Dedifferentiated amniotic fluid mesenchymal stem cell (primary cell): Measurements from ENCODE around the gene KRTAP1-3.
"Not testable (repeated sequence)": the region's sequence is repeated elsewhere in the genome, so short reads cannot be mapped to it uniquely, and the experiment has no call there.

Experiments used
- DNase-seq: peaks from one replicate; pipeline ENCODE4 v3.0.0-alpha.2; 2016; ENCODE audit errors: extremely low spot score

The KRTAP1-3 gene

DNA sequence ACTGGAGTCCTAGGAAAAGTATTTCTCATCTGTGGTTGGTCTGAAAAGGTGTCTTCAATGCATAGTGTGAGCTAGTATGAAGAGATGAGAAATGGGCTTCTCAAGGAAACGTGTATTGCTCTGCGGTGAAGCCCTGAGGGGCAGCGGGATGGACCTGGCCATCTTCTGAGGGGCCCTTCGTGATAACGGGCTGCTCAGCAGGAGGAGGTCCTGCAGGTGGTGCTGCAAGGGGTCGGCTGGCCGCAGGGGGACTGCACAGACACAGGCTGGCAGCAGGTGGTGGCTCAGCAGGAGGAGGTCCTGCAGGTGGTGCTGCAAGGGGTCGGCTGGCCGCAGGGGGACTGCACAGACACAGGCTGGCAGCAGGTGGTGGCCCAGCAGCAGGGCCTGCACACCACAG, 19.9 kb upstream of the KRTAP1-3 start:
- not testable (repeated sequence) for DNase-seq

- no peak for DNase-seq
Observed at GRCh38 chr17:41054025-41054424, 19.4 kb upstream of the KRTAP1-3 start.

DNA sequence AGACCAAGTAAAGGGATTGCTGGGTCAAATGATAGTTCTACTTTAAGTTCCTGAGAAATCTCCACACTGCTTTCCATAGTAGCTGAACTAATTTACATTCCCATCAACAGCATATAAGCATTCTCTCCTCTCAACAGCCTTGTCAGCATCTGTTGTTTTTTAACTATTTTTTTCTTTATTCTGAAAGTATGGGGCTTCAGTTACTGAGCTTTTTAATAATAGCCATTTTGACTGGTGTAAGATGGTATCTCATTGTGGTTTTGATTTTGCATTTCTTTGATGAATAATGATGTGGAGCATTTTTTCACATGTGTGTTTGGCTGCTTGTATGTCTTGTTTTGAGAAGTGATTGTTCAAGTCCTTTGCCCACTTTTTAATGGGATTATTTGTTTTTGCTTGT, 17.9 kb upstream of the KRTAP1-3 start:
- DNase-seq = no peak

GRCh38 chr17:41049110-41049509, 14.4 kb upstream of the KRTAP1-3 start:
- peak; percentile 42 for DNase-seq

DNA sequence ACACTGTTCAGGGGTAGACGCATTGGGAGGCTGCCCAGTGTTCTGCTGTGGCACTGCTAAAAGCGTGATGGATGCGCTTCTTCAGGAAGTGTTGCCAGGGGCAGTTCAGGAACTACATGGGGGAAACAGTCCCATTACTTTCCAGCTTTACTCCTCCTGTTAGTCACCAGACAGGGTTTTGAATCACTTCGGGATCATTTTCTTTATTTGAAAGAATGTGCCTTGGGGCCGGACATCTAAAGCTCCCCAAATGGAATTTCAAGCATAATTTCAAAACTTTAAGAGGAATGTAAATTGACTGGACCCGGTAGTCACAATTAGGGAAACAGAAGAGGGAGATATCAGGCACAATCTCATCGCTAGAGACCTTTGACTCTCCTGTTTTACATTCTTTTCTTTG, 13.8 kb upstream of the KRTAP1-3 start:
- DNase-seq = peak; percentile 71

DNA sequence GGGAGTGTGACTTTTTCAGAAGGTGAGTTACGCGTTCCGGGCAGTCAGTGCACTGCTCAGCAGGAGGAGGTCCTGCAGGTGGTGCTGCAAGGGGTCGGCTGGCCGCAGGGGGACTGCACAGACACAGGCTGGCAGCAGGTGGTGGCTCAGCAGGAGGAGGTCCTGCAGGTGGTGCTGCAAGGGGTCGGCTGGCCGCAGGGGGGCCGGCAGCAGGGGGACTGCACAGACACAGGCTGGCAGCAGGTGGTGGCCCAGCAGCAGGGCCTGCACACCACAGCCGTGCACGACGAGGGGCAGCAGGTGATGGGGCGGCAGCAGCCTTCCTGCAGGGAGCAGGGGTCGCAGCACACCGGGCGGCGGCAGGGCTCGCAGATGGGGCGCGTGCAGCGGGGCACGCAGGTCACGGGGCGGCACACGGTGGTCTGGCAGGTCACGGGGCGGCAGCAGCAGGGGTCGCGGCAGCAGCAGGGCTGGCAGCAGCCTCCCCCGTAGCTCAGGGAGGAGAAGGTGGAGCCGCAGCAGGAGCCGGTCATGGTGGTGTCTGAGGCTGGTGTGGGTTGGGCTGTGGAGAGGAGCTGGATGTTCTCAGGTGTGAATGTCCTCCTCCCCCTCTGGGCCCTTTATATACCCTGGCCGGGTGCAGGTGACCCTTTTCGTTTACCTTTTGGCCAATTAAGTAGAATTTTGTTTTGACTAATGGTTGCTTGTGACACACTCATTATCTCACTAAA, 12.2 kb upstream of the KRTAP1-3 start, which contains the start of gene KRTAP2-1:
Gene KRTAP2-1, minus strand, starts transcription at position 582 of the 731 bp plus-strand sequence. Its CDS starts 49 bp downstream, at position 533.
- DNase-seq = not testable (repeated sequence)

DNA sequence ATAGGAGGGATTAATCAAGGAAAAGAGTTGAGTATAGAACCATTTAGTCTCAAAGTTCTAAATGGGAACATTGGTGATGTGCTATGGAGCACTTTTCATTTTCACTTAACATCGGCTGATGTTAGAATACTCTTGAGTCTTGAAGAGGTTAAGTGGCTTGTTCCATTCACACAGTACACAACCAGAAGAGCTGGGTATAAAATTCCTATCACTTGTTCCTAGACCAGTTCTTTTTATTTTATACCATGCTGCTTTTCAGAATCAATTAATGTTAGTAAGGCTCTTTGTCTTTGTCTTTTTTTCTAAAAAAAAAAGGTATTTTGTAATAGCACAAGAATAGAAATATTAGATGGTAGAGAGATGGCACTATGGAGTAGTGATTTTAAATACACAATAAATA, 8.3 kb upstream of the KRTAP1-3 start:
- no peak for DNase-seq

DNA sequence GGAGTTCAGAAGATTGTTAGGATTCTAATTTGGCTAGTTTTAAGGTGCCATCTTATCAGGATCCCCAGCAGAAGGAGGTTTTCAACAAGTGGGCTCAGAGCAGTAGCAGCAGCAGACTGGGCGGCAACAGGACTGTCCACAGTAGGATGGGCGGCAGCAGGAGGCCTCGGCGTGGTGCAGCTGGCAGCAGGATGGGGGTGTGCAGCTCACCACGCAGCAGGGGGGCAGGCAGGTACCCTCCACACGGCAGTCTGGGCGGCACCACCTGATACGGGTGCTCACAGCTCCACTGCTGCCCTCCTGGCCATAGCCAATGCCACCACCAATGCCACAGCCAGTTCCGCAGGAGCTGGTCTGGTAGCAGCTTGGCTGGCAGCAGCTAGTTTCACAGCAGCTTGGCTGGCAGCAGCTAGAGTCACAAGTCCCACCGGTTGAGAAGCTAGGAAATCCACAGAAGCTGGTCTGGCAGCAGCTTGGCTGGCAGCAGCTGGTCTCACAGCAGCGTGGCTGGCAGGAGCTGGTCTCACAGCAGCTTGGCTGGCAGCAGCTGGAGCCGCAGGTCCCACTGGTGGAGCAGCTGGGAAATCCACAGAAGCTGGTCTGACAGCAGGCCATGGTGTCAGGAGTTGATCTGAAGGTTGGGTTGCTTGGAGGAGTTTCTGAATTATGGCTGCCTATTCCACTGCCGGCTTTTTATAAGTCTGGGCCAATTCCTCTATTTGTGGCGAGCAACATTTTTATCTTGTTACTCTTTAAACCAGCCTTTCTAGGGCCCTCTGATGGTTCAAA, 6.3 kb upstream of the KRTAP1-3 start, which contains the start of gene KRTAP1-1:
Gene KRTAP1-1, minus strand, starts transcription at position 668 of the 789 bp plus-strand sequence. Its CDS starts 53 bp downstream, at position 615.
- DNase-seq = not testable (repeated sequence)

- no peak for DNase-seq
Observed at GRCh38 chr17:41037853-41038350, 3.2 kb upstream of the KRTAP1-3 start.

GRCh38 chr17:41029633-41030245, 4.9 kb downstream of the KRTAP1-3 start, which contains the start of gene KRTAP1-4:
Gene KRTAP1-4, minus strand, starts transcription at chr17:41030195. Its CDS starts 117 bp downstream, at chr17:41030078.
- DNase-seq = no peak

DNA sequence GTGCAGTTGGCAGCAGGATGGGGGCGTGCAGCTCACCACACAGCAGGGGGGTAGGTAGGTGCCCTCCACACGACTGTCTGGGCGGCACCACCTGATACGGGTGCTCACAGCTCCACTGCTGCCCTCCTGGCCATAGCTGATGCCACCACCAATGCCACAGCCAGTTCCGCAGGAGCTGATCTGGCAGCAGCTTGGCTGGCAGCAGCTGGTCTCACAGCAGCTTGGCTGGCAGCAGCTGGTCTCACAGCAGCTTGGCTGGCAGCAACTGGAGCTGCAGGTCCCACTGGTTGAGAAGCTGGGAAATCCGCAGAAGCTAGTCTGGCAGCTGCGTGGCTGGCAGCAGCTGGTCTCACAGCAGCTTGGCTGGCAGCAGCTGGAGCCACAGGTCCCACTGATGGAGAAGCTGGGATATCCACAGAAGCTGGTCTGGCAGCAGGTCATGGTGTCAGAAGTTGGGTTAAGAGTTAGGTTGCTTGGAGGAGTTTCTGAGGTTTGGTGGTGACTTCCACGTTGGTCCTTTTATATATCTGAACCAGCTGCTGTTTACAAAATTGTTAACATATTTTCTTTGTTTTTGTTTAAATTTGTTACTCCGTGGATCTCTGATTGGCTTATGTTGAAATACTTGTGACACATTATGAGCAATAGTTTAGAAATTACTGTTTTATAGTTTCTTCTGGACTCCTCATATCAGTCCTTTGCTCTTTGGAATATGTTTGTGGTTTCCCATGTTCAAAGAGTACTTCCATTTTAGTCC, 7.8 kb downstream of the KRTAP1-3 start, which contains the start of gene KRTAP1-5:
Gene KRTAP1-5, minus strand, starts transcription at position 494 of the 757 bp plus-strand sequence. Its CDS starts 53 bp downstream, at position 441.
- peak; percentile 83 for DNase-seq

DNA sequence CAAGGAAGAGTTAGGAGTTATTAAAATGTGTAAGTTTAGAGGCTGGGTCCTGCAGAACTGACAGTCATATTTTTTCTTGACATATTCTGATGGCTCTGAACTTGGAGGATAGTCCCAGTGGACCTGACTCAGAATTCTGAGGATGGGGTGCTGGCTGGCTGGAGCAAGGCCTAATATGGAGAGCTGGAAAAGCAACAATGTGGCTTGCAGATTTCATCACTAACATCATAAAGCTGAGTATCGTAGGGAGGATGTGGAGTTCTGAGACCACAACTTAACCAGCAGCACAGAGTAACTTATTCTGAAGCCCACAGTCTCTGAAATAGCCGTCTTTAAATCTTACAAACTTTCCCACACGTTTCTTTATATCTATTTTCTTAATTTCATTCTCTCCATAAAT, 10.0 kb downstream of the KRTAP1-3 start:
- no peak for DNase-seq

DNA sequence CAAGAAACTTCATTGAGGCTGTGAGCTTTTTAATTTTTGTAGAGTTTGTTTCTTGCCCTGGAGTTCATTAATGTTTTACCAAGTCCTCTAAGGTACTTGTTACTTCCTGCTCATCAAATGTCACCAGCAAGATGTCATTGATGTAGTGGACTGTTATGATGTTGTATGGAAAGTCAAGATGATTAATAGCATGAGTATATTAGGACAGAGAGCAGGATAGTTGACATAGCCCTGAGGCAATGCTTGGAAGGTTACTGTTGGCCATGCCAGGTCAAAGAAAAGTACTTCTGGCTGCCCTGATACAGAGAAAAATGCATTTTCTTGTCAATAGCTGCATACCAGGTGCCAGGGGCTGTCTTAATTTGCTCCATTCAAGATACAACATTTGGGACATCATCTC, 14.3 kb downstream of the KRTAP1-3 start:
- DNase-seq = no peak

GRCh38 chr17:41019415-41019814, 15.3 kb downstream of the KRTAP1-3 start:
- no peak for DNase-seq

GRCh38 chr17:41018541-41018940, 16.1 kb downstream of the KRTAP1-3 start:
- DNase-seq = no peak

- DNase-seq = no peak
Observed at GRCh38 chr17:41016578-41017215, 18.0 kb downstream of the KRTAP1-3 start.

GRCh38 chr17:41015454-41015853, 19.2 kb downstream of the KRTAP1-3 start:
- DNase-seq = no peak

DNA sequence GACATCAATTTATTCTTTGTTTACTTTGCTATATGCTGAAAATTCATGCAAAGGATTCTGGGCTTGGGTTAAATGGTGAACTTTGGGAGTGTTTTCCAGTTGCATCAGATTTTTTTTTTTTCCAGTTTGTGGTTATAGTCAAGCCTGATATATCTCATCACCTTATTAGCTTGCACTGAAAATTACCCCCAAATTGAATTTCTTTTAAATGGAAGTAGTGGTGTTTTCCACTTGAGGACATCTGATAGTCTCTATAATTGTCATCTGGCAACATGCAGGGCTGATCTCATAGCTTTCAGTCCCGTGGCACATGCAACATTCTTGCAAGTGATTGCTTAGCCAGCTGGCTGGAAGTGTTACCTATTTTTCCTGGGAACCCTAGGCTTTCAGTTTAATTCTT, 21.1 kb downstream of the KRTAP1-3 start:
- peak; percentile 88 for DNase-seq

GRCh38 chr17:41013181-41013580, 21.5 kb downstream of the KRTAP1-3 start:
- DNase-seq = no peak

DNA sequence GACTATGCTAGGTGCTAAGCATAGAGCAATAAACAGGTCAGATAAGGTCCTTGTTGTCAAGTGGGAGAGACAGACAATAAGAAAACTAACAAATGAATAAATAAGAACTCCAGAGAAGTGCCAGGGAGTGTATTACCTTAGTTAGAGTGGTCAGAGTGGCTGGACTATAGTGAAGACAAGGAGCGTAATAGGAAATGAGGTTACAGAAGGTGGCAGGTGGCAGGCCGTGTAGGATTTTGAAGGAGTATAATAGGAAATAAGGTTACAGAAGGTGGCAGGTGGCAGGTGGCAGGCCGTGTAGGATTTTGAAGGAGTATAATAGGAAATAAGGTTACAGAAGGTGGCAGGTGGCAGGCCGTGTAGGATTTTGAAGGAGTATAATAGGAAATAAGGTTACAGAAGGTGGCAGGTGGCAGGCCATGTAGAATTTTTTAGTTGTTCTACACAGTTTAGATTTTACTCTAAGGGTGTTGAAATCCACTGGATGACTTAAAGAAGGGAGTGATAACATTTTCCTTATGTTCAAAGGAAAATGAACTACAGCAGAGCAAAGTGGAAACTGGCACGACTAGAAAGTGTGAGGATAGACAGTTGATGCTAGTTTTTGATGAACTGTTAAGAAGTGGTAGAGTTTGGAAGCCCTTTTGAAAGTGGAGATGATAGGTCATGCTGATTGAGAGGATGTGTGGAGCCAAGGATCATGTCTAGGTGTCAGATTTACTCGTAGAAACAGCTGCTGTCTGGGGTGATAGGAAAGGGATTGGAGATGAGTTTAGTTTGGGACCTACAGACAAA, 22.2 kb downstream of the KRTAP1-3 start:
- no peak for DNase-seq
